Smooth muscle cell (in vitro differentiated cells): ENCODE data around the gene ZNF518A. TPM values are rescaled to one million over a fixed set of nuclear protein-coding genes. Genes with fewer than 3 reads are reported as not detected.

ENCODE experiments used
- DNase-seq: peaks from one replicate; lab custom pipeline; 2025; ENCODE audit not compliant: unreplicated experiment; lab: John Stamatoyannopoulos, UW
- H2AFZ ChIP-seq: fragments of 200-600 bp; sonication (generic); 2 replicates; pipeline ENCODE4 v1.6.0; 2016; ENCODE audit warnings: antibody characterized with exemption, low read depth, mild to moderate bottlenecking
- H3F3A ChIP-seq: fragments of 200-600 bp; sonication (generic); 2 replicates; pipeline ENCODE4 v1.6.0; 2017; ENCODE audit warnings: antibody characterized with exemption, low read depth
- H3K27ac ChIP-seq: fragments of 200-600 bp; sonication (generic); 2 replicates; pipeline ENCODE4 v1.5.1; 2016; ENCODE audit warnings: low read depth, mild to moderate bottlenecking
- H3K27me3 ChIP-seq: fragments of 200-600 bp; sonication (generic); 2 replicates; pipeline ENCODE4 v1.6.1; 2016; ENCODE audit warnings: low read depth, mild to moderate bottlenecking
- H3K36me3 ChIP-seq: fragments of 200-600 bp; sonication (generic); 2 replicates; pipeline ENCODE4 v1.5.1; 2016; ENCODE audit warnings: low read depth
- H3K4me1 ChIP-seq: fragments of 200-600 bp; sonication (generic); 2 replicates; pipeline ENCODE4 v1.5.1; 2016; ENCODE audit warnings: low read depth
- H3K4me2 ChIP-seq: fragments of 200-600 bp; sonication (generic); 2 replicates; pipeline ENCODE4 v1.6.0; 2016; ENCODE audit warnings: mild to moderate bottlenecking
- H3K4me3 ChIP-seq: fragments of 200-600 bp; sonication (generic); 2 replicates; pipeline ENCODE4 v1.5.1; 2016; ENCODE audit warnings: mild to moderate bottlenecking
- H3K79me2 ChIP-seq: fragments of 200-600 bp; sonication (generic); 2 replicates; pipeline ENCODE4 v1.6.0; 2016; ENCODE audit warnings: low read depth, mild to moderate bottlenecking
- H3K9ac ChIP-seq: fragments of 200-600 bp; sonication (generic); 2 replicates; pipeline ENCODE4 v1.6.0; 2016; ENCODE audit warnings: low read depth
- H3K9me3 ChIP-seq: fragments of 200-600 bp; sonication (generic); replicated peaks from 2 replicates; pipeline ENCODE4 v1.5.1; 2016; ENCODE audit warnings: low read depth
- H4K20me1 ChIP-seq: fragments of 200-600 bp; sonication (generic); 2 replicates; pipeline ENCODE4 v1.6.0; 2016; ENCODE audit warnings: low read depth
- WGBS: methylation state at CpG from one replicate; pipeline ENCODE4 v1.1.7; 2016; ENCODE audit warnings: low lambda C conversion rate; 5-methylcytosine and 5-hydroxymethylcytosine counted together
- polyA plus RNA-seq: library from polyadenylated mRNA; unstranded; fragments of >200 nt; fragmentation: Nextera tagmentation; extraction: Ambion mirVana; gene quantifications from 2 replicates; pipeline ENCODE4 v1.2.1, GENCODE V29; 2016
- total RNA-seq: library from RNA; depleted of rRNA; stranded (reverse); fragments of >200 nt; gene quantifications from 2 replicates; pipeline ENCODE4 v1.2.3, GENCODE V29; 2014
- TF ChIP-seq, protein P1 (sequence below): fragments of 200-600 bp; sonication (generic); IDR thresholded peaks from 2 replicates; pipeline ENCODE4 v1.5.1; 2017; ENCODE audit warnings: borderline replicate concordance, mild to moderate bottlenecking, antibody characterized with exemption; ENCODE audit not compliant: insufficient read depth, poor library complexity, severe bottlenecking

Gene ZNF518A
- total and polyA plus RNA-seq, 2 experiments from 2014 or later, result 9.0 to 26.9 TPM

DNA sequence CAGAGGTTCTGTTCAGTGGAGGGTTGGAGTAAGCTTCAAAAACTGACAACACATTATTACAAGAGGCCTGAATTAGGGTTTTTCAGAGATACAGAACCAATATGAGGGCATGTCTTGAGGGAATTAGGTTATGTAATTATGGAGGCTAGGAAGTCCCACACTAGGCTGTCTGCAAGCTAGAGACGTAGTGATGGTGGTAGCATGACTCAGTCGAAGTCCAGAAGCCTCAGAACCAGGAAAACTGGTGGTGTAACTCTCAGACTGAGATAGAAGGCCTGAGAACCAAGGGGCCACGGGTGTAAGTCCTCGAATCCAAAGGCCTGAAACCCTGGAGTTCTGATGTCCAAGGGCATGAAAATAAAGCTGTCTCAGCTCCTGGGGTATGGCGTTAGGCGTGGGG lies 35.6 kb downstream of the ZNF518A start:
- Histone ChIP-seq H3K36me3 (no peaks in the 10 kb centered on the region), H3K4me2 (no peak overlapping the region), H2AFZ (no peak overlapping the region), H3K9ac (no peak overlapping the region), H3K79me2 (no peaks in the 10 kb centered on the region), H3K27ac (no peak overlapping the region), H3F3A (no peaks in the 10 kb centered on the region), H4K20me1 (no peaks in the 10 kb centered on the region), H3K4me1 (no peaks in the 10 kb centered on the region), H3K9me3 (no peaks in the 10 kb centered on the region), H3K4me3 (no peak overlapping the region), H3K27me3 (no peaks in the 10 kb centered on the region)
- no peak for DNase-seq
- TF ChIP-seq, protein P1, sequence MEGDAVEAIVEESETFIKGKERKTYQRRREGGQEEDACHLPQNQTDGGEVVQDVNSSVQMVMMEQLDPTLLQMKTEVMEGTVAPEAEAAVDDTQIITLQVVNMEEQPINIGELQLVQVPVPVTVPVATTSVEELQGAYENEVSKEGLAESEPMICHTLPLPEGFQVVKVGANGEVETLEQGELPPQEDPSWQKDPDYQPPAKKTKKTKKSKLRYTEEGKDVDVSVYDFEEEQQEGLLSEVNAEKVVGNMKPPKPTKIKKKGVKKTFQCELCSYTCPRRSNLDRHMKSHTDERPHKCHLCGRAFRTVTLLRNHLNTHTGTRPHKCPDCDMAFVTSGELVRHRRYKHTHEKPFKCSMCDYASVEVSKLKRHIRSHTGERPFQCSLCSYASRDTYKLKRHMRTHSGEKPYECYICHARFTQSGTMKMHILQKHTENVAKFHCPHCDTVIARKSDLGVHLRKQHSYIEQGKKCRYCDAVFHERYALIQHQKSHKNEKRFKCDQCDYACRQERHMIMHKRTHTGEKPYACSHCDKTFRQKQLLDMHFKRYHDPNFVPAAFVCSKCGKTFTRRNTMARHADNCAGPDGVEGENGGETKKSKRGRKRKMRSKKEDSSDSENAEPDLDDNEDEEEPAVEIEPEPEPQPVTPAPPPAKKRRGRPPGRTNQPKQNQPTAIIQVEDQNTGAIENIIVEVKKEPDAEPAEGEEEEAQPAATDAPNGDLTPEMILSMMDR, result no peak
- WGBS, result 96% methylated on average over 6 of the region's 6 CpGs

DNA sequence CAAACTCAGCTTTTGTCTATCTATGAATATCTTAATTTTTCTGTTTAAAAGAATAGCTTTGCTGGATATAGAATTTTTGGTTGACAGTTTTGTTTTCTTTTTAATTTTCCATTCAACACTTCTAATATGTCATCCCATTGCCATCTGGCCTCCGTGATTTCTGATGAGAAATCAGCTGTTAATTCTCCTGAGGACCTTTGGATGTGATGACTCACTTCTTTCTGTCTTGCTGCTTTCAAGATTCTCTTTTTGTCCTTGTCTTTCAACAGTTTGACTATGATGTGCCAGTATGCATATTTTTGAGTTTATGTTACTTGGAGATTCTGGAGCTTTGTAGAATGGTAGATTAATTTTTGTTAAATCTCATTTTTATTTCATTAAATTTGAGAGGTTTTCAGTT lies 38.4 kb downstream of the ZNF518A start:
- Histone ChIP-seq H3K4me1 (no peaks in the 10 kb centered on the region), H3K4me2 (no peak overlapping the region), H2AFZ (no peak overlapping the region), H3K4me3 (no peak overlapping the region), H3K9ac (no peak overlapping the region), H3K79me2 (no peaks in the 10 kb centered on the region), H3K27ac (no peak overlapping the region), H3K9me3 (no peaks in the 10 kb centered on the region), H3K27me3 (no peaks in the 10 kb centered on the region), H3F3A (no peaks in the 10 kb centered on the region), H3K36me3 (no peaks in the 10 kb centered on the region), H4K20me1 (no peaks in the 10 kb centered on the region)
- 85% methylated on average over 1 of the region's 1 CpG for WGBS
- DNase-seq, result no peak
- TF ChIP-seq, protein P1, result no peak

- TF ChIP-seq, protein P1, result no peak
- H3K27ac ChIP-seq, result no peak overlapping the region
- no peak overlapping the region for H3K9ac ChIP-seq
- no peak overlapping the region for H2AFZ ChIP-seq
- H3F3A ChIP-seq, result no peaks in the 10 kb centered on the region
- DNase-seq, result no peak
- no peaks in the 10 kb centered on the region for H3K9me3 ChIP-seq
- H3K36me3 ChIP-seq, result no peaks in the 10 kb centered on the region
- no peak overlapping the region for H3K4me3 ChIP-seq
- H3K4me2 ChIP-seq, result no peak overlapping the region
- no peaks in the 10 kb centered on the region for H3K79me2 ChIP-seq
- H4K20me1 ChIP-seq, result no peaks in the 10 kb centered on the region
- H3K4me1 ChIP-seq, result no peaks in the 10 kb centered on the region
- H3K27me3 ChIP-seq, result no peaks in the 10 kb centered on the region
These were observed 40.1 kb downstream of the ZNF518A start for GRCh38 chr10:96170230-96170629.

DNA sequence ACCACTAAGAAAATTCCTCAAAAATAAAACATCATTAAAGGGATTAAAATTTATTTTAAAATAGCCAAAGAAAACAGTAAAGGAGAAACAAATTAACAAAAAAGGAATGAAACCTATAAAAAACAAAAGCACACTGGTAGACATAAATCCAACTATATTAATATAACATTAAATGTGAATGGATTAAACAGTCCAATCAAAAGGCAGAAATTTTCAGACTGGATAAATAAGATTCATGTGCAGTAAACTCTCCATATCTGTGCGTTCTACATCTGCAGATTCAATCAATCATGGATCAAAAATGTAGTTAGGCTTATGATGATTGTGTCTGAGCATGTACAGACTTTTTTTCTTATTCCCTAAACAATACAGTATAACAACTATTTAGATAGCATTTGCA lies 42.6 kb downstream of the ZNF518A start:
- Histone ChIP-seq H3F3A (no peaks in the 10 kb centered on the region), H3K79me2 (no peaks in the 10 kb centered on the region), H3K27me3 (no peaks in the 10 kb centered on the region), H3K4me1 (no peaks in the 10 kb centered on the region), H3K9me3 (no peaks in the 10 kb centered on the region), H3K4me2 (no peak overlapping the region), H4K20me1 (no peaks in the 10 kb centered on the region), H3K27ac (no peak overlapping the region), H2AFZ (no peak overlapping the region), H3K9ac (no peak overlapping the region), H3K36me3 (no peaks in the 10 kb centered on the region), H3K4me3 (no peak overlapping the region)
- WGBS, result 96% methylated on average over 1 of the region's 1 CpG
- TF ChIP-seq, protein P1, result no peak
- DNase-seq, result no peak
